Measurements from ENCODE around the gene MN1.

DNA sequence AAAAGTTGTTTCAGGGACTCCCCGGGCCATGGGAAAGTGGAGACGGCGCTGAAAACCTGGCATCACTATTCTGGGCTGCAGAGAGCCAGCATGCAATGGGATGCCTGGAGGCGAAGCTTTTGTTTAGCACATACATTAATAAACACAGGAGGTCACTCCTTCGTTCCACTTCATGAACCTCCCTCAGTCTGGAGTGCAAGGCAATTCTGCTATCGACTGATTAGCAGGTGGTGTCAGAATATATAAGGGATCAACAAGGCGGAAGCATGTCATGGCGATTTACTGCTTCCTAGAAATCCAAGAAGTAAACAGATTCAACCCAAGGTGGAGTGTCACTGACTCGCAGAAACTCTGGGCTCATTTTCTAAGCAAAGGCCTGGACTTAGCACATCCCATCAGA, 45.4 kb upstream of the MN1 start:
- no peak for TF ChIP-seq EP300 (IDR thresholded peaks at IDR 0.05)
- TF ChIP-seq, protein P1, sequence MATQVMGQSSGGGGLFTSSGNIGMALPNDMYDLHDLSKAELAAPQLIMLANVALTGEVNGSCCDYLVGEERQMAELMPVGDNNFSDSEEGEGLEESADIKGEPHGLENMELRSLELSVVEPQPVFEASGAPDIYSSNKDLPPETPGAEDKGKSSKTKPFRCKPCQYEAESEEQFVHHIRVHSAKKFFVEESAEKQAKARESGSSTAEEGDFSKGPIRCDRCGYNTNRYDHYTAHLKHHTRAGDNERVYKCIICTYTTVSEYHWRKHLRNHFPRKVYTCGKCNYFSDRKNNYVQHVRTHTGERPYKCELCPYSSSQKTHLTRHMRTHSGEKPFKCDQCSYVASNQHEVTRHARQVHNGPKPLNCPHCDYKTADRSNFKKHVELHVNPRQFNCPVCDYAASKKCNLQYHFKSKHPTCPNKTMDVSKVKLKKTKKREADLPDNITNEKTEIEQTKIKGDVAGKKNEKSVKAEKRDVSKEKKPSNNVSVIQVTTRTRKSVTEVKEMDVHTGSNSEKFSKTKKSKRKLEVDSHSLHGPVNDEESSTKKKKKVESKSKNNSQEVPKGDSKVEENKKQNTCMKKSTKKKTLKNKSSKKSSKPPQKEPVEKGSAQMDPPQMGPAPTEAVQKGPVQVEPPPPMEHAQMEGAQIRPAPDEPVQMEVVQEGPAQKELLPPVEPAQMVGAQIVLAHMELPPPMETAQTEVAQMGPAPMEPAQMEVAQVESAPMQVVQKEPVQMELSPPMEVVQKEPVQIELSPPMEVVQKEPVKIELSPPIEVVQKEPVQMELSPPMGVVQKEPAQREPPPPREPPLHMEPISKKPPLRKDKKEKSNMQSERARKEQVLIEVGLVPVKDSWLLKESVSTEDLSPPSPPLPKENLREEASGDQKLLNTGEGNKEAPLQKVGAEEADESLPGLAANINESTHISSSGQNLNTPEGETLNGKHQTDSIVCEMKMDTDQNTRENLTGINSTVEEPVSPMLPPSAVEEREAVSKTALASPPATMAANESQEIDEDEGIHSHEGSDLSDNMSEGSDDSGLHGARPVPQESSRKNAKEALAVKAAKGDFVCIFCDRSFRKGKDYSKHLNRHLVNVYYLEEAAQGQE (IDR thresholded peaks at IDR 0.05) = no peak
- no peak for TF ChIP-seq MYC (IDR thresholded peaks at IDR 0.05; ENCODE audit: borderline replicate concordance, low read length)
- no peak for TF ChIP-seq POLR2A (IDR thresholded peaks at IDR 0.05; ENCODE audit: low read length)
- no peak for TF ChIP-seq RAD21 (conservative IDR thresholded peaks at IDR 0.05 in 1 of 2, IDR thresholded peaks at IDR 0.05 in 1 of 2)
- TF ChIP-seq, protein P2, sequence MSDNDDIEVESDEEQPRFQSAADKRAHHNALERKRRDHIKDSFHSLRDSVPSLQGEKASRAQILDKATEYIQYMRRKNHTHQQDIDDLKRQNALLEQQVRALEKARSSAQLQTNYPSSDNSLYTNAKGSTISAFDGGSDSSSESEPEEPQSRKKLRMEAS (IDR thresholded peaks at IDR 0.05) = no peak
- TF ChIP-seq, protein P3, sequence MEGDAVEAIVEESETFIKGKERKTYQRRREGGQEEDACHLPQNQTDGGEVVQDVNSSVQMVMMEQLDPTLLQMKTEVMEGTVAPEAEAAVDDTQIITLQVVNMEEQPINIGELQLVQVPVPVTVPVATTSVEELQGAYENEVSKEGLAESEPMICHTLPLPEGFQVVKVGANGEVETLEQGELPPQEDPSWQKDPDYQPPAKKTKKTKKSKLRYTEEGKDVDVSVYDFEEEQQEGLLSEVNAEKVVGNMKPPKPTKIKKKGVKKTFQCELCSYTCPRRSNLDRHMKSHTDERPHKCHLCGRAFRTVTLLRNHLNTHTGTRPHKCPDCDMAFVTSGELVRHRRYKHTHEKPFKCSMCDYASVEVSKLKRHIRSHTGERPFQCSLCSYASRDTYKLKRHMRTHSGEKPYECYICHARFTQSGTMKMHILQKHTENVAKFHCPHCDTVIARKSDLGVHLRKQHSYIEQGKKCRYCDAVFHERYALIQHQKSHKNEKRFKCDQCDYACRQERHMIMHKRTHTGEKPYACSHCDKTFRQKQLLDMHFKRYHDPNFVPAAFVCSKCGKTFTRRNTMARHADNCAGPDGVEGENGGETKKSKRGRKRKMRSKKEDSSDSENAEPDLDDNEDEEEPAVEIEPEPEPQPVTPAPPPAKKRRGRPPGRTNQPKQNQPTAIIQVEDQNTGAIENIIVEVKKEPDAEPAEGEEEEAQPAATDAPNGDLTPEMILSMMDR (IDR thresholded peaks at IDR 0.05) = no peak
- no peak for TF ChIP-seq SMC3 (IDR thresholded peaks at IDR 0.05)
- no peak for TF ChIP-seq RCOR1 (IDR thresholded peaks at IDR 0.05; ENCODE audit: low read depth, low read length)
- TF ChIP-seq MAZ (IDR thresholded peaks at IDR 0.05; ENCODE audit: borderline replicate concordance, low read depth, low read length) = no peak
- TF ChIP-seq CEBPB (IDR thresholded peaks at IDR 0.05) = no peak

All from A549 (cell line).